DMS114 treated with DMSO at 0.1 percent for 48 hours (cell line): Measurements from ENCODE around the gene NCOA3.
"Not testable (repeated sequence)": the region's sequence is repeated elsewhere in the genome, so short reads cannot be mapped to it uniquely, and the experiment has no call there.

Experiments
- DNase-seq: peaks from one replicate; lab custom pipeline; 2025; ENCODE audit not compliant: unreplicated experiment; lab: John Stamatoyannopoulos, UW

Gene NCOA3

DNA sequence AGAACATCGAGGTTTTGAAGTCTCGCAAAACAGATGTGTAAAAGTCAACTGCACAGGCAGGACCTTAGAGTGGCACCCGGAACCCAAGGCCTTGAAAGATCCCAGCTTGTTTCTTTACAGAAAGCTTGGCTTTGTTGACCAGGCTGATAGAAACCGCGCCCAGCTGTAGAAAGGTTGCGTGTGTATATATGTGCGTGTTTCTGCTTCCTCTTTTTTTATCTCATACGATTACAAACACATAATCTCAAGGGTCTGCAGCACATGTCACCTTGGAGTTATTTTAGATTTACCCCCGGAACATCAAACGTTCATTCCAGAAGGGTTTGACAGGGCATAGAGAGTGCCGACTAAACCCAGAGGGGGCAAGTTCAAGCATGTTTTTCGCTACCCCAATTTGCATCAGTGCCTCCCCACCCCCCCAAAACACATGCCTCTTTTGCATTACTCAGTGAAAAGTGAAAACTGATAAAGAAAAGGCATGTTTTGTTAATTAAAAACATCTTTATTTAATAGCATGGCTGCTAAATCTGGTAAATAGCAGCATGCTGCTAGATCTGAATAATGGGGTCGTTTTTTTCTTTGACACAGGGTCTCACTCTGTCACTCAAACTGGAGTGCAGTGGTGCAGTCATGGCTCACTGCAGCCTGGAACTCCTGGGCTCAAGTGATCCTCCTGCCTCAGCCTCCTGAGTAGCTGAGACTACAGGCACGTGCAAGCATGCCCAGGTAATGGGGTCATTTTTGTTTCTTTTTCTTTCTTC lies 33.2 kb upstream of the NCOA3 start:
- DNase-seq = no peak

DNA sequence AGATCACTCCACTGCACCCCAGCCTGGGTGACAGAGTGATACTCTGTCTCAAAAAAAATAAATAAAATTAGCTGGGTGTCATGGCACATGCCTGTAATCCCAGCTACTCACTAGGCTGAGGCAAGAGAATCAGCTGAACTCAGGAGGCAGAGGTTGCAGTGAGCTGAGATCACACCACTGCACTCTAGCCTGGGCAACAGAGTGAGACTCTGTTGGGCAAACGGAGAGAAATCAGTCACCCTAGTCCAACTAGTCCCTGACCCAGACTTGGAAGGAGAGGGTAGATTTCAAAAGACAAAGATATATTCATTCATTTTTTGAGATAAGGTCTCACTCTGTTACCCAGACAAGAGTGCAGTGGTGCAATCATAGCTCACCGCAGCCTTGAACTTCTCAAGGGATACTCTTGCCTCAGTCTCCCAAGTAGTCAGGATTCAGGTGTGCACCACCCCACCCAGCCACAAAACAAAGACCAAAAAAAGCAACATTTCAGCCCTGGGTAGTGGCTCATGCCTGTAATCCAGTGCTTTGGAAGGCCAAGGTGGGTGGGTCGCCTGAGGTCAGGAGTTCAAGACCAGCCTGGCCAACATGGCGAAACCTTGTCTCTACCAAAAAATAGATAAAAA lies 26.2 kb upstream of the NCOA3 start:
- DNase-seq = no peak

DNA sequence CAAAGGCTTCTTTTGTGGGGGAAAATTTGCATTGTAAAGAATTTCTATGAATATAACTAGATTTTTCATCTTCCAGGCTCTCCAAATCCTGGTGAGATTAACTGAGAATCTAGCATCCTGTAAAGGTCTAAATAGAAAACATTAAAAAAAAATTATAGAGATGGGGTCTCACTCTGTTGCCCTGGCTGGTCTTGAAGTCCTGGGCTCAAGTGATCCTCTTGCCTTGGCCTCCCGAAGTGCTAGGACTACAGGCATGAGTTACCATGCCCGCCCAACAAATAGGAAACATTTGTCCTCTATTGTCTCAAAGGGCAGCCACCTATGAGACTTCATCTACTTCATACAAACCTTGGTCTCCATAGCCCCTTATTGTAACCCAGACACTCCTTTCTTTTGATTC lies 25.2 kb upstream of the NCOA3 start:
- no peak for DNase-seq

DNA sequence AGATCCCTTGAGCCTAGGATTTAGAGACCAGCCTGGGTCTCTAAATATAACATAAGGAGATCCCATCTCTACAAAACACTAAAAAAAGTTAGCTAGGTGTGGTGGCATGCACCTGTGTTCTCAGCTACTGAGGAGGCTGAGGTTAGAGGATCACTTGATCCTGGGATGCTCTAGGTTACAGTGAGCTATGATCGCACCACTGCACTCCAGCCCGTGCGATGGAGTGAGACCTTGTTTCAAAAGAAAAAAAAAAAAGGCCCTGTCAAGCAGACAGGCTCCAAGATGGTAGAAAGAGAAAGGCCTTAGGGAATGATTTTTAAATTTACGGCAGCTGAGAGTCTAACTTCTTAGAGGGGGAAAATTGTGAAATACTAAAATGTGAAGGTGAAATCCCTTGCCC lies 22.6 kb upstream of the NCOA3 start:
- DNase-seq = no peak

DNA sequence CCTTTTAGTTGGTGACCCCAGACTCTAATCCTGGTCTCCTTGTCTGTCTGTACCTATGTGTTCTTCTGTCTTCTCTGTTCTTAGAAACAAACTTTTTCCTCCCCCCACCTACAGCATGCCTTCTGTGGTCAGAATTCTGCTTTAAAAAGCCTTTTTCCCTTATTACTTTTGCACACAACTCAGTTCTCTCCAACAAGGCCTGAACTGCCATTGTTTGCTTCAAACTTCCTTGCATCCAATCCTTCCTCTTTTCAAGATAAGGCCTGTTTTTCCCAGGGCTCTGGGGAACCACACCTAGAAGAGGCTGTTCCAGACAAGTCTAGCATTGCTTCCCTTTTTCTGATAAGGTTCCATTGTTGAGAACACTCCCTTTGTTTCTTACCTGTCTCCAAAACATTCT lies 22.2 kb upstream of the NCOA3 start:
- no peak for DNase-seq

DNA sequence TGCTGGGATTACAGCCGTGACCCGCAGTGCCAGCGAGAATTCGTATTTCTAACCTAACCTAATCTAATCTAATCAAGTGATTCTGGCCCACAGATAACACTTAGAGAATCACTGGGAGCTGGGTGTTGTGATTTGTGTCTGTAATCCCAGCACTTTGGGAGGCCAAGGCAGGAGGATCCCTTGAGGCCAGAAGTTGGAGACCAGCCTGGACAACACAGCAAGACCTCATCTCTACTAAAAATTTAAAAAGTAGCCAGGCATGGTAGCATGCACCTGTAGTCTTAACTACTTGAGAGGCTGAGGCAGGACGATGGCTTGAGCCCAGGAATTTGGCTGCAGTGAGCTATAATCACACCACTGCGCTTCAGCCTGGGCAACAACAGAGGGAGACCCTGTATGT lies 21.4 kb upstream of the NCOA3 start:
- no peak for DNase-seq

DNA sequence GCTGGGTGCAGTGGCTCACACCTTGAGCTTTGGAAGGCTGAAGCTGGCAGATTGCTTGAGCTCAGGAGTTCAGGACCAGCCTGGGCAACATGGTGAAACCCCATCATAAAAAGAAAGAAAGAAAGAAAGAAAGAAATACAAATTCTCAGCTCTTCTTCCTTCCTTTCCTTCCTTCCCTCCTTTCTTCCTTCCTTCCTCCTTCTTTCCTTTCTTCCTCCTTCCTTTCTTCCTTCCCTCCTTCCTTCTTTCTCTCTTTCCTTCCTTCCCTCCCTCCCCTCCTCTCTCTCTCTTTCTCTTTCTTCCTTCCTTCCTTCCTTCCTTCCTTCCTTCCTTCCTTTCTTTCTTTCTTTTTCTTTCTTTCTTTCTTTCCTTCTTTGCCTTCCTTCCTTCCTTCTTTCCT lies 21.0 kb upstream of the NCOA3 start:
- no peak for DNase-seq

DNA sequence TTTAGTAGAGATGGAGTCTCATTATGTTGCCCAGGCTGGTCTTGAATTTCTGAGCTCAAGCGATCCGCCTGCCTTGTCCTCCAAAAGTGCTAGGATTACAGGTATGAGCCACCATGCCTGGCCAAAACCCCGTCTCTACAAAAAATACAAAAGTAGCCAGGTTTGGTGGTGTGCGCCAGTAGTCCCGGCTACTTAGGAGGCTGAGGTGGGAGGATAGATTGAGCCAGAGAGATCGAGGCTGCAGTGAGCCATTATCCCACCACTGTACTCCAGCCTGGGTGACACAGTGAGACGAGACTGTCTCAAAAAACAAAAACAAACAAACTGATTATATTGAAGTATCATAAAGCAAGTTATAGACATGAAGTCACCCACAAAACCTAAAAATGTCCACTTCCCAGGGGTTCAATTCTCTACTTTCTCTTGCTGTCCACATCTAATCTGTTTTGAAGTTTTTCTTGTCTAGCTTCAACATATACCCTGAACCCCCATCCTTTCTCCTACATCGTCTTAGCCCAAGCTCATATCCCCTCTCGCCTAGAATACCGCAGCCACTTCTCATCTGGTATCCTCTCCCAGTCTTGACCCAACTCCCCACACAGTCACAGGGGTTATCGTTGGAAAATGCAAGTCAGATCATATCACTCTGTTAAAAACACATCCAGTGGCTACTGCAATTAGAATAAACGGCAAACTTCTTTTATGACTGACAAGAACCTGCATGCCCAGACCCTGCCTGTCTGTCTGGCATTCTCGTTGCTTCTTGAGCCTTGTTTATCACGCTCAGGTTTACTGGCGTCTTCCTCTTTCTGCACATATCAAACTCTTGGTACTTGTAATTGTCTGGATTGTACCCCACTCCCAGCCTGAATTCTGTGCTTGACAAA lies 20.1 kb upstream of the NCOA3 start:
- DNase-seq = no peak

DNA sequence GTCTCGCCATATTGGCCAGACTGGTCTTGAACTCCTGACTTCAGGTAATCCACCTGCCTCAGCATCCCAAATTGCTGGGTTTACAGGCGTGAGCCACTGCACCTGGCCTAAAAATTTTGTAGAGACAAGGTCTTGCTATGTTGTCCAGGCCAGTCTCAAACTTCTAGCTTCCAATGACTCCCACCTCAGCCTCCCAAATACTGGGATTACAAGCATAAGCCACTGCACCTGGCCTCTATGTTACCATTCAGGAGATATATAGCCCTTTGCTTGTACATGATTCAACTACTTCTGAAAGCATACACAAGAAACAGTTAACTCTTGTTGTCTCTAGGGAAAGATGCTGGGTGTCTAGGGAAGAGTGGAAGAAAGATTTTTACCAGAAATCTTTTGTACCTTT lies 19.0 kb upstream of the NCOA3 start:
- no peak for DNase-seq

DNA sequence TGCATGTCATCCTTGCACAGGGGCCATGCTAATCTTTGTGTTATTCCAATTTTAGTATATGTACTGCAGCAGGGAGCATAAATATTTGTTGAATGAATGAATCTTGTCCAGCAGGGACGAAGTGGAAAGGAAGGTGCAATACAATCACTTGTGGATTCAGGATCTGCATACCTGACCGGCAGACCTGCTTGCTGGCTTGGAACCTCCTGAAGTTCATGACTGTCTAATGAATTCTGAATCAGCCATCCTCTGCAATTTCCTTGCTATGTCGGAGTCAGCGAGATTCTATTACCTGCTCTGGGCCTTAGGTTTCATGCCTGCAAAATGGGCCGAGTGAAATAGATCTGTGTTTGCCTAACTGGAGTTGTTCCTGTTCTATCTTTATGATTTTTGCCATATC lies 17.4 kb upstream of the NCOA3 start:
- no peak for DNase-seq

DNA sequence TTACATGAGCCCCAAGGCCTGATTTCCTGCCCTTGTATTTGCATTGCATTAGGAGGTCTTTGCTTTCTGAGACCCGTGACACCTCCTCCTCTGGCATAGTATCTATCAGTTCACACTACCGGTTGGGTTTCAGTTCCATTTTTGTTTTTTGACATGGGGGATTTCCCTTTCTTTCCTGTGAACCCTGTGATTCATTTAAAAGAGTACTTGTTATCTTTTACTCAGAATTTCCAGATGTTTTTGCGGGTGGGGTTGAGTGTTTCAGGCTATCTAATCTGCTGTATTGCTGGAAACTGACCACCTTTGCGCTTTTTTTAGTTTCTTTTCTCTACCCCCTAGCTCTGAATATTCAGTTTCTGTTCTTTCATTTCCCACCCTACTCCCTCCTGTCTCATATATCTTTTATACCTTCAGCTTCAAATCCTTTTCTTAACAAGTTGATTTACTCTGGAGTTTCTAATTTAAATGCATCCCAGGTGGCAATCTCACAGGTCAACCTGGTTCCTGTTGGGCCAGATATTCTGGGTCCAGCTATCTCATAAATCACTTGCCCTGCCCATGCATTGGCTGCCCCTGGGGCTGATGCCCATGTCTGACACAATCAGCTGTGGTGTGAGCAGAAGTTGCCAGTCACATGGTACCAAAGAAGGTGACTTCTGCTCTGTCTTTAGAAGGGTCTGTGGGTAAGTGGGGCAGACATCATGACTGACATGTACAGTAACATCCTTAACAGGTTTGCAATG lies 14.3 kb upstream of the NCOA3 start:
- DNase-seq = no peak

DNA sequence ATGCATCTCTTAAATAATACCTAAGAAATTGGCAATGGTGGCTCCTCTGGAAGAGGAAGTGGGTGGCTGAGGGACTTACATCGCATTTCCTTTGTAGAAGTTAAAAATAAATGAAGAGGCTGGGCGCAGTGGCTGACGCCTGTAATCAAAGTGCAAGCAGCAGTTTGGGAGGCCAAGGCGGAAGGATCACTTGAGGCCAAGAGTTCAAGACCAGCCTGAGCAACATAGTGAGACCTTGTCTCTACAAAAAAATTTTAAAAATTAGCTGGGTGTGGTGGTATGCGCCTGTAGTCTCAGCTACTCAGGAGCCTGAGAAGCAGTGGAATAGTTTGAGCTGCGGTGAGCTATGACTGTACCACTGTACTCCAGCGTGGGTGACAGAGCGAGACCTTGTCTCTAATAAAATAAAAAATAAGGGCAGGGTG lies 12.2 kb upstream of the NCOA3 start:
- no peak for DNase-seq

DNA sequence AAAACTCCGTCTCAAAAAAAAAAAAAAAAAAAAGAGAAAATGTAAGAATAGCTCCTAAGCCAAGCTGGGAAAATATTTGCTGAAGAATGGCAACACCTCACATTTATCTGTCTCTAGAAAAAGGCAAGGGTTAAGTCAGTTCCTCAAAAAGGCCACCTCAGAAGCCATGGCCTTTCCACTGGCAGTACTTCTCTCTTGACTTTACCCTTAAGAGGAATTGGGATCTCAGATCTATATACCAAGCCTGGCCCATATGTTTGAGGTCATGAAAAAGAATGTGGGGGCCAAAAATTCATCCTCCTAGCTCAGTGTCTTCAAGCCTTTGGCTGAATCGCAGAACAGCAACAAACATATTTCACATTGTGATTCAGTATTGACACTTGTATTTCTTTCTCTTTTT lies 10.9 kb upstream of the NCOA3 start:
- no peak for DNase-seq

DNA sequence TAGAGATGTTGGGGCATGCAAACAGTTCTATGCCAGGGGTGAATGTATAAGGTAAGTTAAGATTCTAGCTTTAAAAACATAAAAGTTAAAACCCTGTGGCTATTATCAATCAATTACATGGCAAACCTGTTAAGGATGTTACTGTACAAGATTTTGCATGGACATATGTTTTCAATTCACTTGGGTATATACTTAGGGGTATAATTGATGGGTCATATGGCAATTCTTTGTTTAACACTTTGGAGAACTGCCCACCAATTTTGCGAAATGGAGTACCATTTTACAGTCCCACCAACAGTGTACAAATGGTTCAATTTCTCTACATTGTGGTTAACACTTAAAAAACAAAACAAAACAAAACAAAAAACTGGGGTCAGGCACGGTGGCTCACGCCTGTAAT lies 9.4 kb upstream of the NCOA3 start:
- DNase-seq = no peak

DNA sequence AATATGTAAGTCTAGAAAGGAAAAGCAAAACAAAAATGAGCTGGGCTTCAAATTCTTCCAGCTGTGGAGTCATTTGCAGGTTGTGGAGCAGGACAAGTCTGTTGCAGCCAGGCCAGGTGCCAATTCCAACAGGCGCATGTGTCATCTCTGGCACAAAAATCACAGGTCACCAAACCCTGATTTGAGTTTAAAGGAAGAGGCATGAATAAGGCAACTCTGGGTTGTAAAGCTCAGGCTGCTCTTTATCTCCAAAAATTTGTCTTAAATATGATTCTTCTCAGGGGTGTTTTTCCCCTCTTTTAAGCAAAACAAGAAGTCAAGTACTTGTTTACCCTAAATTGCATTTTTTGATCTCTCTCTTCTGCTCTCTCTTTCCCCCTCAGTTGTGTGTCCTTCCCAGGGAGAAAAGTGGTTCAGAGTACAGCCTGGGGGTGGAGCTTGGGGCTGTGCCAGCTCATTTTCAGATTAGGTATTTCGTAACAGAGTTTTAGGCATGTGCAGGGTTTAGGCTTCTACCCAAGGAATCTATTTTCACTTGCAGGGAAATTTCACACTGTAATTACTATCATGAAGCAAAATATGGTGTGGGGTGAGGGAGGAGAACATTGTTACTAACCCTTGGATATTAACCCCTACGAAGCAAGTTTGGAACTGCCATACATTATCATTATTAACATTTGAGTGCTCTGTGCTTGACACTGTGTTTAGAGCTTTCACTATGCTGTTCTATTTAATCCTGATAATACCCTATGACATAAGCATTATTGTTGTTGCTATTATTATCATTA lies 8.3 kb upstream of the NCOA3 start:
- DNase-seq = peak; percentile 21

DNA sequence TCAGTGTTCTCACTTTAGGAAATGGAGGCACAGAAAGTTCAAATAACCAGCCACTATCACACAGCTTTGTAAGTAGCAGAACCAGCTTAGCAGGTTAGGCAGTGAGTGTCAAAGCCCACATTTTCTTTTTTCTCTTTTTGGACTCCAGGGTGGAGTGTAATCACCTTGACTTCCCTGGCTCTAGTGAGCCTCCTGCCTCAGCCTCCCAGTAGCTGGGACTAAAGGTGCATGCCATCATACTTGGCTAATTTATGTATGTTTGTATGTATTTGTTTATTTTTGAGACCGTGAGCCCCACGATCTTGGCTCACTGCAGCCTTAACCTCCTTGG lies 7.8 kb upstream of the NCOA3 start:
- no peak for DNase-seq

DNA sequence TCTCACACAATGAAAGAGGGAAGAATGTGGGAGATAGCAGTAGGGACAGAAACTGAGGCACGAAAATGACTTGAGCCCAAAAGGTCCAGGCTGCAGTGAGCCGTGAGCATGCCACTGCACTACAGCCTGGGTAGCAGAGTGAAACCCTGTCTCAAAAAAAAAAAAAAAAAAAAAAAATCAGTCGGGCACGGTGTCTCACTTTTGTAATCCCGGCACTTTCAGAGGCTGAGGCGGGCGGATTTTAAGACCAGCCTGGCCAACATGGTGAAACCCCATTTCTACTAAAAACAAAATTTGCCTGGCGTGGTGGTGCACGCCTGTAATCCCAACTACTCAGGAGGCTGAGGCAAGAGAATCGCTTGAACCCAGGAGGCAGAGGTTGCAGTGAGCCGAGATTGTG lies 7.1 kb upstream of the NCOA3 start:
- not testable (repeated sequence) for DNase-seq

DNA sequence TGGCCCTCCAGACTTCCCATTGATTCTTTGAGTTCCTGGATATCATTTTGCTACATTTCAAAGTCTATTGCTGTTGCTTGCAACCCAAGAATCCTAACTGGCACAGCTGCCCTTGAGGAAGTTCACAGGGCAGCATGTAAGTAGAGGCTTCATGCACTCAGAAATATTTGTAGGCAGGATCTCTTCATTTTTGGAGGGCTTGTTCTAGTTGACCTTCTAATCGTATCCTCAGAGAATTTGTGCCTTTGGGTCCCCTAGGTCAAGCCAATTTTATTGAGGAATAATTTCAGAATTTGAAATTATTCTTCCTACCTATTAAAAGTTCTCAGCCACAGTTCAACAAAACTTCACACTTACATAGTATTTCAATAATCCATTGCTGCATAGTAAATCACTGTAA lies 5.6 kb upstream of the NCOA3 start:
- no peak for DNase-seq

DNA sequence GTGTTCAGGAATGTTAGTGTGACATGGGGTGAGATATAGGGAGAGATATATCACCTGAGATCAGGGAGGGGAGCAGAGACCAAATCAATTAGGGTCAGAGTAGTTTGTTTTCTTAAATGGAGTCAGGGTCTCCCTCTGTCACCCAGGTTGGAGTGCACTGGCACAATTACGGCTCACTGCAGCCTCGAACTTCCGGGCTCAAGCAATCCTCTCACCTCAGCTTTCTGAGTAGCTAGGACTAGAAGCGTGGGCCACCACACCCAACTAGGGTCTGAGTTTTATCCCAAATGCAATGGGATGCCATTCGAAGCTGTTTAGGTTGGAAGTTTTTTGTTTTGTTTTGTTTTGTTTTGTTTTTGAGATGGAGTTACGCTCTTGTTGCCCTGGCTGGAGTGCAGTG lies 3.1 kb upstream of the NCOA3 start:
- no peak for DNase-seq

DNA sequence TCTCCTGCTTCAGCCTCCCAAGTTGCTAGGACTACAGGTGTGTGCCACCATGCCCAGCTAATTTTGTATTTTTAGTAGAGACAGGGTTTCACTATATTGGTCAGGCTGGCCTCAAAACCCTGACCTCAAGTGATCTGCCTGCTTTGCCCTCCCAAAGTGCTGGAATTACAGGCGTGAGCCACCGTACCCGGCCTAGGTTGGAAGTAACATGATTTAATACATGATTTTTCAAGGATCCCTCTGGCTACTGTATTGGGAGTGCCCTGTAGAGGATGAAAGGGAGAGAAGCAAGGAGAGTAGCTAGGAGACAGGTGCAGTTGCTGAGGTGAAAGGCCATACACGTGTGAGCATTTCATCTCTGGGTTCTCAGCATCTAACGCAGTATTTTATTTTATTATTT lies 2.6 kb upstream of the NCOA3 start:
- DNase-seq = no peak

DNA sequence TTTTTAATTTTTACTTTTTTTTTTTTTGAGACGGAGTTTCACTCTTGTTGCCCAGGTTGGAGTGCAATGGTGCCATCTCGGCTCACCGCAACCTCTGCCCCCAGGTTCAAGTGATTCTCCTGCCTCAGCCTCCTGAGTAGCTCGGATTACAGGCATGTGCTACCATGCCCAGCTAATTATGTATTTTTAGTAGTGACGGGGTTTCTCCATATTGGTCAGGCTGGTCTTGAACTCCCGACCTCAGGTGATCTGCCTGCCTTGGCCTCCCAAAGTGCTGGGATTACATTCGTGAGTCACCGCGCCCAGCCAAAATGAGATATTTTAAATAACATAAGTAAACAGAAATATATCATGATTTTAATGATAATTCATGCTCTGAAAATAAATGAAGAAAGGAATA lies 1.6 kb upstream of the NCOA3 start:
- not testable (repeated sequence) for DNase-seq
